Transverse colon (tissue), 4 donors: ENCODE data around the gene ENOX1. TPM values are rescaled to one million over a fixed set of nuclear protein-coding genes. Genes with fewer than 3 reads are reported as not detected.

Experiments used
- DNase-seq: peaks from one replicate; pipeline ENCODE4 v3.0.0-alpha.2; 2019
- H3K27ac ChIP-seq, 4 donors: fragments of 200-600 bp; sonication (generic); 2 replicates each; pipeline ENCODE4 v1.5.1; 2016 to 2018; ENCODE audit warnings: inconsistent platforms in 4 of 4
- H3K27me3 ChIP-seq: fragments of 200-600 bp; sonication (generic); 2 replicates; pipeline ENCODE4 v1.5.1; 2017; ENCODE audit warnings: inconsistent platforms
- H3K36me3 ChIP-seq, 4 donors: fragments of 200-600 bp; sonication (generic); 2 replicates each; pipeline ENCODE4 v1.5.1; 2017 to 2019; ENCODE audit warnings: inconsistent platforms in 4 of 4
- H3K4me1 ChIP-seq, 4 donors: fragments of 200-600 bp; sonication (generic); 2 replicates each; pipeline ENCODE4 v1.5.1; 2017 to 2020; ENCODE audit warnings: inconsistent platforms in 4 of 4
- H3K4me3 ChIP-seq, 4 donors: fragments of 200-600 bp; sonication (generic); 1 replicate in 1 of 4; 2 replicates in 3 of 4; pipeline versions ENCODE4 v1.5.1 to v1.6.1; 2017 to 2019; ENCODE audit warnings: inconsistent platforms in 4 of 4
- H3K9me3 ChIP-seq, 2 donors: fragments of 200-600 bp; sonication (generic); 2 replicates each; pipeline ENCODE4 v1.5.1; 2017 to 2019; ENCODE audit warnings: inconsistent platforms in 2 of 2
- EP300 ChIP-seq: sonication (generic); formaldehyde crosslinking; IDR thresholded peaks from one replicate; pipeline ENCODE4 v1.6.1; 2017; ENCODE audit warnings: antibody characterized with exemption, low read depth
- POLR2A ChIP-seq: fragments of 450-650 bp; IDR thresholded peaks from one replicate; pipeline ENCODE4 v1.6.1; 2016; ENCODE audit warnings: antibody characterized with exemption, mild to moderate bottlenecking, moderate library complexity
- POLR2AphosphoS5 ChIP-seq, 3 donors: sonication (generic); formaldehyde crosslinking; IDR thresholded peaks; one replicate each; pipeline ENCODE4 v1.6.1; 2016; ENCODE audit warnings: antibody characterized with exemption in 3 of 3
- WGBS, 2 donors: methylation state at CpG; one replicate each; pipeline ENCODE4 v1.1.5; 2018; ENCODE audit warnings: low coverage in 1 of 2; 5-methylcytosine and 5-hydroxymethylcytosine counted together
- in situ Hi-C, 4 donors: fragments of 200-750 bp; cut with MboI; loops; one replicate each; pipeline versions ENCODE4 v1.15.0 to v1.15.1; 2017; ENCODE audit warnings: low sequenced_read_pairs in 3 of 4, low pct_ligation_motif_present in 1 of 4, low pct_unique_long_range_greater_than_20kb in 1 of 4
- intact Hi-C: fragments of 100-400 bp; cut with DNase I; formaldehyde crosslinking; loops from one replicate; pipeline ENCODE4 v1.15.1; 2023; ENCODE audit warnings: low total_unique reads
- total RNA-seq, 4 donors: library from RNA; depleted of rRNA; stranded (reverse); fragments of >200 nt; gene quantifications; one replicate each; pipeline ENCODE4 v1.1.0, GENCODE V29; 2016
- TF ChIP-seq, protein P1 (sequence below), 5 experiments: fragments of 200-600 bp in 3 of 5; fragments of 450-650 bp in 2 of 5; sonication (generic) in 3 of 5; IDR thresholded peaks; 1 replicate in 2 of 5; 2 replicates in 3 of 5; pipeline ENCODE4 v1.5.1; 2016 to 2017; ENCODE audit warnings: antibody characterized with exemption in 5 of 5, inconsistent platforms in 3 of 5, mild to moderate bottlenecking in 2 of 5, moderate library complexity in 1 of 5

Gene ENOX1
- total RNA-seq, 4 donors from 2014 or later: 1.5 to 6.4 (median 2.2) TPM

DNA sequence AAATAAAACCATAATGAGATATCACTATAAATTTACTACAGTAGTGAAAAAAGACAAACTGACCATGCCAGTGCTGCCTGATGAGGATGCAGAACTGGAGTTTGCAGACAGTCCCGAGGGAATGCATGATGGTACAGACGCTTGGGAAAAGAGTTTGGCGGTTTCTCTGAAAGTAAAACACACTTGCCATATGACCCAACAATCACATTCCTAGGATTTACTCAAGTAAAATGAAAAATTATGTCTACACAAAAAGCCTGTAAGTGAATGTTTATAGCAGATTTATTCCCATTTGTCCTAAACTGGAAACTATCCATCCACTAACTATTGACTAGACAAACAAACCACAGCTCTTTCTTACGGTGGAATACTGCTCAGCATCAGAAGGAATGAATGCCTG is 492.4 kb downstream of the ENOX1 start:
- Histone ChIP-seq H3K27ac (no peak overlapping the region), H3K4me1 (peaks cover 0 to 1% (median 0%) of the 10 kb centered on the region in 4 donors), H3K36me3 (no peaks in the 10 kb centered on the region), H3K27me3 (peaks cover 2% of the 10 kb centered on the region), H3K9me3 (no peaks in the 10 kb centered on the region), H3K4me3 (no peak overlapping the region)
- TF ChIP-seq POLR2A (no peak), POLR2AphosphoS5 (IDR thresholded peaks at IDR 0.05) (no peak), EP300 (no peak)
- TF ChIP-seq, protein P1, sequence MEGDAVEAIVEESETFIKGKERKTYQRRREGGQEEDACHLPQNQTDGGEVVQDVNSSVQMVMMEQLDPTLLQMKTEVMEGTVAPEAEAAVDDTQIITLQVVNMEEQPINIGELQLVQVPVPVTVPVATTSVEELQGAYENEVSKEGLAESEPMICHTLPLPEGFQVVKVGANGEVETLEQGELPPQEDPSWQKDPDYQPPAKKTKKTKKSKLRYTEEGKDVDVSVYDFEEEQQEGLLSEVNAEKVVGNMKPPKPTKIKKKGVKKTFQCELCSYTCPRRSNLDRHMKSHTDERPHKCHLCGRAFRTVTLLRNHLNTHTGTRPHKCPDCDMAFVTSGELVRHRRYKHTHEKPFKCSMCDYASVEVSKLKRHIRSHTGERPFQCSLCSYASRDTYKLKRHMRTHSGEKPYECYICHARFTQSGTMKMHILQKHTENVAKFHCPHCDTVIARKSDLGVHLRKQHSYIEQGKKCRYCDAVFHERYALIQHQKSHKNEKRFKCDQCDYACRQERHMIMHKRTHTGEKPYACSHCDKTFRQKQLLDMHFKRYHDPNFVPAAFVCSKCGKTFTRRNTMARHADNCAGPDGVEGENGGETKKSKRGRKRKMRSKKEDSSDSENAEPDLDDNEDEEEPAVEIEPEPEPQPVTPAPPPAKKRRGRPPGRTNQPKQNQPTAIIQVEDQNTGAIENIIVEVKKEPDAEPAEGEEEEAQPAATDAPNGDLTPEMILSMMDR (IDR thresholded peaks at IDR 0.05): no peak
- DNase-seq: no peak
- in situ Hi-C loops: no loop called here
- WGBS, 2 donors: 78 to 79% methylated on average over 4 of the region's 4 CpGs
- intact Hi-C loops: no loop called here

DNA sequence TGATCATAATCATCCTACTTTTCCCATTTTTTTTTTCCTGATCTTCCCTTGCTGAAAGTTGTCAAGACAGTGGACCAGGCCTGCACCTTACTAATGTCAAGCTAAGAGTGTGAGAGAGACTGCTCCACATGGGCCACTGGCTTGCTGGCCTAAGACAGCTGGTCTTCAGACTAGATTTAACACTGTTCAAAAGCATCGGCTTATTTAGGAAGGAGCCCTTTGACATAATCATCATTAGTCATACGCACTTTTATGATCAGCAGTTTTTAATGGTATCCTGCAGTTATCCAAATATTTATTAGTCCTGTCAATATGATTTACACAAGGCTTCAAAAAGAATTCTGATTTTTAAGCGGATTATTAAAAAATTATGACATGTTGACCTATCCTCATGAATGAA is 492.8 kb downstream of the ENOX1 start:
- in situ Hi-C loops (no loop called here), intact Hi-C loops (no loop called here)
- no peak overlapping the region for H3K4me3 ChIP-seq
- no peak overlapping the region for H3K27ac ChIP-seq
- H3K27me3 ChIP-seq: no peaks in the 10 kb centered on the region
- H3K9me3 ChIP-seq: no peaks in the 10 kb centered on the region
- H3K4me1 ChIP-seq: peaks cover 0 to 5% (median 0%) of the 10 kb centered on the region in 4 donors
- WGBS, 2 donors: 78 to 80% methylated on average over 3 of the region's 3 CpGs
- DNase-seq: no peak
- TF ChIP-seq POLR2A (no peak), POLR2AphosphoS5 (IDR thresholded peaks at IDR 0.05) (no peak), EP300 (no peak)
- TF ChIP-seq, protein P1 (IDR thresholded peaks at IDR 0.05): no peak
- H3K36me3 ChIP-seq: no peaks in the 10 kb centered on the region

GRCh38 chr13:43293561-43293960 is 493.2 kb downstream of the ENOX1 start:
- in situ Hi-C loops: no loop called here
- TF ChIP-seq POLR2AphosphoS5 (IDR thresholded peaks at IDR 0.05) (no peak), EP300 (no peak), POLR2A (no peak)
- TF ChIP-seq, protein P1 (IDR thresholded peaks at IDR 0.05): no peak
- no peaks in the 10 kb centered on the region for H3K36me3 ChIP-seq
- 60 to 63% methylated on average over 1 of the region's 1 CpG for WGBS, 2 donors
- intact Hi-C loops: no loop called here
- no peaks in the 10 kb centered on the region for H3K27me3 ChIP-seq
- H3K9me3 ChIP-seq: no peaks in the 10 kb centered on the region
- no peak for DNase-seq
- H3K27ac ChIP-seq: no peak overlapping the region
- no peak overlapping the region for H3K4me3 ChIP-seq
- peaks cover 0 to 7% (median 0%) of the 10 kb centered on the region in 4 donors for H3K4me1 ChIP-seq

DNA sequence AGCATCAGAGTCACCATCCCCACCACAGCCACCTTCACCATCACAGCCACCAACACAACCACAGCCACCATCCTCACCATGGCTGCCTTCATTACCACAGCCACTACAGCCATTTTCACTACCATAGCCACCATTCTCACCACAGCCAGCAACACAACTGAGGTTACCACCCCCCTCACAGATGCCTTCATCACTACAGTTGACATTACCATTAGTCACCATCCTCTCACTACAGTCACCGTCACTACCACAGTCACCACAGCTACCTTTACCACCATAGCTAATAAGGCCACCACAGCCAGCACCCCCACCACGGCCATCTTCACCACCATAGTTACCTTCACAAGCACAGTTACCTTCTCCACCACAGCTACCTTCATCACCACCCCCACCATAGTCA is 493.8 kb downstream of the ENOX1 start:
- H3K27ac ChIP-seq: no peak overlapping the region
- H3K9me3 ChIP-seq: no peaks in the 10 kb centered on the region
- intact Hi-C loops (no loop called here), in situ Hi-C loops (no loop called here)
- no peaks in the 10 kb centered on the region for H3K36me3 ChIP-seq
- no peak overlapping the region for H3K4me3 ChIP-seq
- H3K27me3 ChIP-seq: no peaks in the 10 kb centered on the region
- 76% methylated on average over 2 of the region's 2 CpGs; no CpG with 5 or more reads in 1 of the 2 donors for WGBS, 2 donors
- no peak for DNase-seq
- TF ChIP-seq, protein P1 (IDR thresholded peaks at IDR 0.05): no peak
- TF ChIP-seq EP300 (no peak), POLR2AphosphoS5 (IDR thresholded peaks at IDR 0.05) (no peak), POLR2A (no peak)
- H3K4me1 ChIP-seq: peaks cover 0 to 7% (median 0%) of the 10 kb centered on the region in 4 donors
